Epidermal melanocyte (primary cell): Measurements from ENCODE around the gene RRH.
"Not testable (repeated sequence)": the region's sequence is repeated elsewhere in the genome, so short reads cannot be mapped to it uniquely, and the experiment has no call there.

ENCODE experiments used
- DNase-seq: peaks from one replicate; pipeline ENCODE4 v3.0.0; 2011; ENCODE audit warnings: low spot score; ENCODE audit not compliant: insufficient read length

The RRH gene, protein sequence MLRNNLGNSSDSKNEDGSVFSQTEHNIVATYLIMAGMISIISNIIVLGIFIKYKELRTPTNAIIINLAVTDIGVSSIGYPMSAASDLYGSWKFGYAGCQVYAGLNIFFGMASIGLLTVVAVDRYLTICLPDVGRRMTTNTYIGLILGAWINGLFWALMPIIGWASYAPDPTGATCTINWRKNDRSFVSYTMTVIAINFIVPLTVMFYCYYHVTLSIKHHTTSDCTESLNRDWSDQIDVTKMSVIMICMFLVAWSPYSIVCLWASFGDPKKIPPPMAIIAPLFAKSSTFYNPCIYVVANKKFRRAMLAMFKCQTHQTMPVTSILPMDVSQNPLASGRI

DNA sequence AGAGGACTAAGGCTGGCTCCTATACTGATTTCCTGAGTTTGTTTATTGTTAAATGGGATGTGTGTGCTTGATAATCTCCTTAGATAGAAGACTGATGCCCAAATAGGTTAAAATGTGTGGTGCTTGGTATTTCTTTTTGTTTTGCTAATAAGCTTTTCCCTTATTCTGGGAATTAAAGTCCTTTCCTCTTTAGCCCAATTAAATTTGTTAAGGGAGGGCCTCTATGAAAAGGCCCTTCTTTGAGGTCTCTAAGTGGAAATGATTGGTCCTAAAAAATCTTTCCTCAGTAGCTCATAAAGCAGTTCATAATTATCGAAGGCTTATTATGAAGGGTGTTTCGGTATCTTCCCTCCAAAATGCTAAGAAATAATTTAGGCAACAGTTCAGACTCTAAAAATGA, at the start of gene RRH:
RRH (plus strand) TSS at position 301 of the 400 bp plus-strand sequence; CDS start at position 357, 56 bp downstream.
- no peak for DNase-seq

DNA sequence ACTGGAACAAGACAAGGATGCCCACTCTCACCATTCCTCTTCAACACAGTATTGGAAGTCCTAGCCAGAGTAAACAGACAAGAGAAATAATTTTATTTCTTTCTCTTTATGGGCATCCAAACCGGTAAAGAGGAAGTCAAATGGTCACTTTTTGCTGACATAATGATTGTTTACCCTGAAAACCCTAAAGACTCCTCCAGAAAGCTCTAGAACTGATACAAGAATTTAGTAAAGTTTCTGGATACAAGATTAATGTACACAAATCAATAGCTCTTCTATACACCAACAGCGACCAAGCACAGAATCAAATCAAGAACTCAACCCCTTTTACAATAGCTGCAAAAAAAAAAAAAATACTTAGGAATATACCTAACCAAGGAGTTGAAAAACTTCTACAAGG, 45.7 kb upstream of the RRH start:
- not testable (repeated sequence) for DNase-seq

DNA sequence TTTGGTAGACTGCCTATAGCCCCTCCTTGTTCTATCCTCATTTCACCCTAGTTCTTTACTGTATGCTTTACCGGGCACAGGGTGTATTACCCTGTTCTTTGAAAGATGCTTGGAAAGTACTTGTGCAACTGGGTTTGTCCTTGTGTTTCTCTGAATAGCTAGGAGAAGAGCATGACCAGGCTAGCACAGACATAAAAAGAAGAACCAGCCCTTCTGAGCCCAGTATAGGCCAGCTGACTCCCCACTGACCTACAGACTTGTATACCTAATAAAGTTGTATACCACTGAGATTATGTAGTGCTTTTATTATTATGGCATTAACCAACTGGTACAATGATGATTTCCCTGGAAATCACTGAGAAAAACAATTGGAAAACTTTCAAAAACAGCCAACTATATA, 40.9 kb upstream of the RRH start:
- no peak for DNase-seq

DNA sequence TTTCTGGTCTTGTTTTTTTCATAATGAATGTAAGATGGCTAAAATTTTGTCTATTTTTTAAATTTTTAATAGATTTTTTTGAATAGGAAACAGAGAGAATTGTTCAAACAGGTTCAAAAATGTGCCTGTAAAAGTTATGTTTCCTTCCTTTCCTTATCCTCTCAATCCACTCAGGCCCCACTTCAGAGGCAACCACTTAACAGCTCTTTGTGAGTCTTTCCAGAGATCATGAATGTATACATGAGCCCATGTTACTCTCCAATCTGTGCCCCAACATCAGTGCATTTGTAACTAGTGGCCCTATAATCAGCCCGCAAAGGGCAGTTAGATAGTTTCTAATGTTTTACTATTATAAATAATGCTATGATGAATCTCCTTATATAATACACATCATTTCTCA, 40.0 kb upstream of the RRH start:
- no peak for DNase-seq

DNA sequence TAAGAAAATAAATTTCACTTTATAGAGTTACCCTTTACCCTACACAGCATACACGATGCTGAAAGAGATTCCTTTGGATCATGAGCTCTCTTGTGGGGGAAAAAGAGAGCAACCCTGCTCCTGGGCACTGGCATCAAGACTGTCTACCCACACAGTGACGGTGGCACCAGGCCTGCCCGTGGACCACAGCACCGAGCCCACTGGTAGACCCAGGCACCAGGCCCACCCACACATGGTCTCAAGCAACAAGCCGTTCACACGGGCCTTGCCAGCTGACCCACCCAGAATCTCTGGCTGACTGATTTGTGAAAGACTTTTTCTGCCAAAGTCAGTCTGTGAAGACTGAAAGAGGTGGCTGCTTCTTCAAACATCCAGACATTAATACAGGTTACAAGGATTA, 32.7 kb upstream of the RRH start:
- no peak for DNase-seq

DNA sequence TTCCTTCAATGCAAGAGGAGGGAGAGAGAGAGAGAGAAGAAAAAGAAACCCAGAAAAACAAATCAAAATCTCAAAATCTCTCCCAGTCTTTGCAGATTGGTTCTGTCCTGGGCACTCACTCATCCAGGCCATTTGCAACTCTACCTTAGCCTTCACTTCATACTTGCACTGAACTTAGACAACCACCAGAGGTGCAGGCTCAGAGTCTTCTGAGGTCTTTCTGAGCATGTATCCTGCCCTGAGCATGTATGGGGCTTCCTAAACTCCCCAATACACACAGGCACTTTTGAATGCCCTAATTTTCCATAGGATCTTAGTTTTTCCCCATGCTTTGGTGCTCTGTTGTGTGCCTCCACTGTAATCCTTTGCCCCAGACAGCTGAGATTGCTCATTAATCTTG, 28.9 kb upstream of the RRH start:
- DNase-seq: no peak

DNA sequence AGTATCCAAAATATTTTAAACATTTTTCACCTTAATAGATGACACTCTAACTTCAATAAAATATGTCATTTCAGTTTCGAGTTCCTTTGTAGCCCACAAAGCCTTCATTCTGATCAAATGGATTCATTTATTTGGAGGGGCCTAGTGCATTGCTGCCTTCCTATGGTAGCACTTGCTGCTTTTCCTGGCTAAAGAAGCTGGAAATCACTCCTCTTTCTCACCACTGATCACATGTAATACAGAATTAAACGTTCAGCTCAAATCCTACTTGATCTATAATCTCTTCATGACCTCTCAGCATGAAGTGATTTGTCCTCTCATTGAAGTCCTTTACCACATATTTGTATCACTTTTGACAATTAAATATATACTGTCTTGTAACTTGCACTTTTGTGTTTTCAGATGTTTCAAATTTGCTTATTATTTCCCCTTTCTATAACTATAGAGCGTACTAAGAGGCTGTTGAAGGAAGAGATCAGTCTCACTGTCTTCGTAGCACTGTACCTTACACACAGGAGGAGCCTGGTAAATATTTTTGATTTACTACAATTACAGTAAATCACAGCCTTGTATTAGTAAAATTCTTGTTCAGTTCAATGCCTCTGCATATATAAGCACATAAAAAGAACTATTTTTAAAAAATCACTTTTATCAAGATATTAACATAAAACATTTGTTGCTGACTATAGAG, 26.5 kb upstream of the RRH start:
- DNase-seq: no peak

DNA sequence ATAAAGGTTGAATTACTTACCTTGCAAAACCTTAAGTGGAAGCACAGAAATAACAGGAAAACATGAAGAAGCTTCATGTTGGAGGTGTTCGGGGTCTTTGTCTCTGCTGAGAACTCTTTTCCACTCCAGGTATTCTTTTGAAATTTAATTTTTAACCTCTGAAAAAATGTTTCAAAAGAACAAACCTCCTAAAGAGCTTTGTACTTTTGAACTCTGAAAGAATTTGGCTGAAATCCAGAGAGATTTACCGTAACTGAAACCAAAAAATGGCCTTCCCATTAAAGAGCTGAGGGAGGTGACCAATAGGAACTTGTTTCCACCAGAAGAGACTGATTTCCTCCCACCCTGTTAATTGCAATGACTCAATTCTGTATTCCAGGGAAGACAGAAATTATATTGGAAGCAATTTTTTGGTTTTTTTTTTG, 25.9 kb upstream of the RRH start, which contains the start of gene CFI:
CFI (minus strand) TSS at position 105 of the 425 bp plus-strand sequence; CDS start at position 77, 28 bp downstream.
- no peak for DNase-seq

DNA sequence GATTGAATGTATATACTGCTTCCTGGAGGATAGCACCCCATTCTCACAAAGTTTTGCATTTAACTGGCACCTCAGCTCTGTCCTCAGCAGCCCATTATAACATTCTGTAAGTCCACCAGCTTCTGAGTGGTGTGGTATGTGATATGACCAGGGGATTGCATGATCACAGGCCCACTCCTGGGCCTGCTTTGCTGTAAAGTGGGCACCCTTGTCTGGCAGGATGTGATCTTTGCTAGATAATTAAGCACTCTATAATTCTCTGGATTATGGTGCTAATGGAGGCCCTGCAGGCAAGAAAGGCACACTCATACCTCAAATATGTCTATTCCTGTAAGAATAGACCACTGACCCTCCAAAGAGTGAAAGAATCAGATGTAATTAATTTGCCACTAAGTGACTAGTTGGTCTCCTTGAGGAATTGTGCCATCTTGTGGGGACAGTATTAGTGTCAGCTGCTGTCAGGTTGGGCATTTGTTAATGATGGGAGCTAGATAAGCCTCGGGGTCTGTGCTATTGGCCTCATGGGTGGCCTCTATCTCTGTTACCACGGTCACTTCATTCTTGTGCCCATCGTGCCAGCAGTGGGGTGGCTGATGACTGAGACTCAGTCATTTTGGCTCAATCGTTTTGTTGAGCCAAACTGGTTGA, 23.7 kb upstream of the RRH start:
- DNase-seq: no peak

DNA sequence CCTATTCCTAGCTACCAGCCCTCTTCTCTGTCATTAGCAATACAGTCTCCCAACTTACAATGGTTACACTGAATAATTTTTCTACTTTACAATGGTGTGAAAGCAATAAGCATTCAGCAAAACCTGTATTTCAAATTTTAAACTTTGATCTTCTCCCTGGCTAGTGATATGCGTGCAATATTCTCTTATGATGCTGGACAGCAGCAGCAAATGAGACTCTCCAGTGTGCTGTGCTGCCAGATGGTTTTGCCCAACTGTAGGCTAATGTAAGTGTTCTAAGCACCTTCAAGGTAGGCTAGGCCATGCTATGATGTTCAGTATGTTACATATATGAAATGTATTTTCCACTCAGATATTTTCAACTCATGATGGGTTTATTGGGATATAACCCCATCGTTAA, 18.1 kb upstream of the RRH start:
- no peak for DNase-seq

DNA sequence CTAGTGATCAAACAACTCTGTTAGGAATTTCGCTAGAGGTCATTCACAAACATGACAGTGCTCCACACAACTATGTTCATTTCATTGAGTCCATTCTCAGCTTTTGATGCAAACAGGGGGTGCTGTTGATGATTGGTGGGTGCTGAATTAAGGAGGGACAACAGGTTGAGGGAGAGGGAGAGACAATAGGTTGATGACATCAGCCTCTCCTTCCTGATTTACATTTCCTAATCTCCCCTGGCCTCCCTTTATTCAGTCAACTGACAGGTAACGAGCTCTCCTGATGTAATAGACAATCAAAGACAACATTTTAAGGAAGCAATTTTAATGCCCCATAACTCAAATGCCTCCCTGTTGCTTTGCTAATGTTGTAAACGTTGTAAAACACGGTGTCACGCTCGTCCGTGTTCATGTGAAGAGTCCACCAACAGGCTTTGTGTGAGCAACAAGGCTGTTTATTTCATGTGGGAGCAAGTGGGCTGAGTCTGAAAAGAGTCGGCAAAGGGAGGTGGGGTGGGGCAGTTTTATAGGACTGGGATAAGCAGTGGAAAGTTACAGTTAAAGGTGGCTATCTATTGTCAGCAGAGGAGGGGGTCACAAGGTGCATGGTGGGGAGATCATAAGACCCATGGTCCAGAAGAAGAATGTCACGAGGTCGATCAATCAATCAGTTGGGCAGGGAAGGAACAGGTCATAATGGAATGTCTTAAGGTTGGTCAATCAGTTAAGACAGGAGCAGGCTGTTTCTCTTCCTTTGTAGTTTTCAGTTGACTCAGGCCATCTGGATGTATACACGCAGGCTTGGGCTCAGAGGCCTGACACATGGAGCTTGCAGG, 17.0 kb upstream of the RRH start:
- no peak for DNase-seq

DNA sequence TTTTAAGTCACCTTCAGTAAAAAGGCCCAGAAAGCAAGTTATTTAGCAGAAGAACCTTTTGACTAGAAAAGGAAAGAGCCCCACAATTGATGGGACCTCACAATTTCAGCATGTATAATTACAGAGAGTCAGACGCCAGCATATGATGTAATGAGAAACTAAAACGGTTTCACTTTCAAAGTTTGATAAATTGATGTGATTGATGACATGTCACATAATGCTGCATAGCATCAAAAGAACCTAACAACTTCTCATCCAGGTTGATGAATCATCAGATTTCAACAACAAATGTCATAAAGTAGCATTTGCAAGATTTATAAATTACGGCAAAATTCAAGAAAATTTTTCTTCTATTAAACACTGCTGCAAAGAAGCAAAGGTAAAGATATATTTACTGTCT, 16.1 kb upstream of the RRH start:
- DNase-seq: no peak

DNA sequence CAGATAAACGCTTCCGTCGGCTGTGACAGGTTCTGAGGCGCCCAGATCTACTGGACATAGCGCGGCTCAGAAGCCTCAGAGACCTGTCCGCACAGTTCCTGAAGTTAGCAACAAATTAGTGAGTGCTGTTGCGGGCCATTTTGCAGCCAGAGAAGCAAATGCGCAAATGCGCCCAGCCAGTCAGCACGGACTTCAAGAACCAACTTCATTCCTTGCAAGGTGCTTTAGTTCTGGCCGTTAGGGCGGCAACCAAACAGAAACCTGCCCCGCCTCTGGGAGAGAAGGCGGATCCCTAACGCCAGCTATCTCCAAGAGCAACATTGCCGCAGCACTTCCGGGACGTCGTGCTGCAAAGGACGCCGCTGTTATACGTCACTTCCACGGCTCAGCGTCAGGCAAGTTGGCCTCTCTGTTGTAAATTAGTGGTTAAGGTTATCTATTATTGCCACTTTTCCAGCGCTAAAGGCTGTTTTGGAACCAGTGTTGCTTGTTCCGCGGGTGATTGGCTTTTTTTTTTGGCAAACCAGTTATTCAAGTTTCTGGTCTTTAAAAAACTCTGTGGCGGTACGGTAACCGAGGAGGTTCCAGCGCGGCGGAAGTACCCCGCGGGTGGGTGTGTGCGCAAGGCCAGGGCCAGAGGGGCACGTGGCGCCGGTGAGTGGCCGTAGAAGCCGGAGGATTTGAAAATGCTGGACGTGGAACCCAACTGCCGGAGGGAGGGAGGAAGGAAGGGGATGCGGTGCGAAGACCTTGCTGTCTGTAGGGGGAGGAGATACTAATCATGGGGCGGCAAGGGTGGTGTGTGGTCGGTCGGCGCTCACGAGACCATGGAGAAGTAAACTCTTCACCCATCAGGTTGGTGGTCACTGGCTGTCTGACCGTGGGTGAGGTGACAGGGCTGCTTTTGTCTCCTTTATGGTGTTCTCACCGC, 12.4 kb upstream of the RRH start, which contains the start of gene GAR1:
GAR1 (plus strand) TSS at position 612 of the 931 bp plus-strand sequence. CDS start 403 bp downstream, outside the sequence.
- DNase-seq: peak; percentile 82

DNA sequence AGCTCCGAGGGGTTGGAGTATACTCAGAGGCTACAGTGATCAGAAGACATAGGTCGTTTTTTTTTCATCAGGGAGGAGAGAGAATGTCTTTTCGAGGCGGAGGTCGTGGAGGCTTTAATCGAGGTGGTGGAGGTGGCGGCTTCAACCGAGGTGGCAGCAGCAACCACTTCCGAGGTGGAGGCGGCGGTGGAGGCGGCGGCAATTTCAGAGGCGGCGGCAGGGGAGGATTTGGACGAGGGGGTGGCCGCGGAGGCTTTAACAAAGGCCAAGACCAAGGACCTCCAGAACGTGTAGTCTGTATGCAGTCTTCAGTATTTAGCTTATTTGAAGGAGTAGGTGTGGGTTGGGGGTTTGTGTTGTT, 11.7 kb upstream of the RRH start:
- DNase-seq: no peak

DNA sequence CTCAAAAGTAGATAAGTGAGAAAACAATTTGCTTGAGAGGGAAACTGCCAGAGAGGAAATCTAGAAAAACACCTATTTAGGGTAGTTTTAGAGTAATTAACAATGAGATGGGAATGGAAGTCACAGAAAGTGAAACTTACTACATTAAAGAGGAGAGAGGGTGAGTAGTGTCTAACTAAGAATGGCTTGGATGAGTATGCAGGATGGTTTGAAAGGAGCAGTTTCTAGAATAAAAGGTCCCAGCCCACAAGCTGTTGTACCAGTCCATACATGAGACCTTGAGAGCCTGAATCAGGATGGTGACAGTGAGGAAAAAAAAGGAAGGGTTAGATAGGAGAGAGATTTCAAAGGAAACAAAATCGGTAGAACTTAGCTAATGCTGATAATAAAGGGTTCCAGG, 10.9 kb upstream of the RRH start:
- DNase-seq: no peak

DNA sequence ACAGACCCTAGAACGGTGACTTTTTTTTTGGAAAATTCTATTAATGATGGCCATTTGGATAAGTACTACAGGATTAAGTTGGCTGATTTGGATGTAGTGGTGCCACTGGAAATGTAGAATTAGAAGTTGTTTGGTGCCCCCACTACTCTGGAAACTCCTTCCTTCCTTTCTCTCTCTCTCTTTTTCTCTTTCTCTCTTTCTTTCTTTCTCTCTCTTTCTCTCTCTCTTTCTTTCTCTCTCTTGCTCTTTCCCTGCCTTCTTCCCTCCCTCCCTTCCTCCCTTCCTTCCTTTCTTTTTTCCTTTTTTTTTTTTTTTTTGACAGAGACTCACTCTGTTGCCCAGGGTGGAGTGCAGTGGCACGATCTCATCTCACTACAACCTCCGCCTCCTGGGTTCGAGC, 9.5 kb upstream of the RRH start:
- no peak for DNase-seq

DNA sequence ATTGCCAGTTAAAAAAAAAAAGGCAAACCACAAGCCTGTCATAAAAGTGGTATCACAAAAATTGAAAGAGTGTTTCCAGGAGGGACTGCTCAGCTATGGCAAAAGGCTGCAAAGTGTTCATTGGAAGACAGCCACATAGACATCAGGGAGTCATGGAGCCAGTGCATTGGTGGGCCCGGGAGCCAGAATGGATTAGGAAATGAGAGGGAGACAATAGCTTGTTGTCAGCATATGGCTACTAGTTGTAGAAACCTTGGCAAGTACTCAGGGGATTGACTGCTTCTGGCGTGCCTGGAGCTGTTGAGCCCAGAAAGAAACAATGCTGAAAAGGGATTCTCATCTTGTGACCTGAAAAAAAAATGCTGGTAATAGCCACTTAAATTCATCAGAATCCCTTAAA, 7.2 kb upstream of the RRH start:
- no peak for DNase-seq

DNA sequence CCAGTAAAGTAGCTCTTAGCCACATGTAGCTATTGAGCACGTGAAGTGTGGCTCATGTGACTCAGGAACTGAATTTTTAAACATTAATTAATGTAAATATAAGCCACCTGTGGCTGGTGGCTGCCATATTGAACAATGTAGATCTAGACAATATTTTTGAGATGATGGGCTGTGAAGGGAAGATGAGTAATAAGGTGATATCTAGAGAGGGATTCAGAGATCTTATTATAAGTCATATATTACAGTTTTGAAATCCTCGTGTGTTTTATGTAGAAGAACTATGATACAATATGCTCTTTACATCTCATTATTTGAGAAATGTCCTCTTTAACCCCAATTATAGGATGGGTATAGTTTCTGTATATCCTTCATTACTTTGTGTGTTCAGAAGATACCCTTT, 6.6 kb upstream of the RRH start:
- DNase-seq: no peak

DNA sequence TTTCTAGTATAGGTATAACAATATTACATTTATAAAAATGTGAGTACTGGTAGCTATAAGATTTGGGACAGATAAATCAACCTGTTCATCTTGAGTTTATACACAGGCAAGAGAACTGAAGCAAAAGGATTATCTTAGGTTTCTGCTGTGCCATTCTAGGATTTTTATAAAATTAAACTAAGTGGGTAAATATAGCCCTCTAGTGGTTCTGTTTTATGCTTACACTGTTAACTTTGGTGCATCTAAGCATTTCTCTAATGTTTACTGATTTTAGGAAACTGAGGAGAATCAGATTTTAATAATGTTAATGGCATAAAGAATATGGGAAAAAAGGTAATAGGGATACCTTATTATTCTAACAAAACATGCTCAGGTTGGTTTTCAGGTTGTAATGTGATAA, 1.1 kb upstream of the RRH start:
- DNase-seq: no peak

DNA sequence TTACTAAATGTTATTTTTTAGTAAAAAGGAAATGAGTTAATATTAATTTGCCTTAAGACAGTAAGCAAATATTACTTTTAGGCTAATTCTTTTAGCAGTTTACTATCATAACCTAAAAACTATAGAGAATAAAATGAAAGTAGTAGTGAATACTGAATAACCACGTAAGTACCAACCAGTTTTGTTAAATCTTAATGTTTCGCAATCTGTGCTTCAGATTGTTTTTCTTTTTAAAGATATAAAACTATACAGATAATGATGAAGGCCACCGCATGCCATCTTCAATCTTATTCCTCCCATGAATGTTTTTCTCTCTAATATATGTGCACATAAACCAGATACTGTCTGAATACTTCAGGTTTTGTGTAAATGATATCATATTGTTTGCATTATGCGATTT, 6.0 kb downstream of the RRH start:
- DNase-seq: no peak
